Stimulated activated naive CD8-positive, alpha-beta T cell treated with anti-CD3 and anti-CD28 coated beads, Interleukin-15, amount 100 ng/mL, for 72 hours (primary cell): ENCODE results near the gene MICAL3.
"Not testable (repeated sequence)": the region's sequence is repeated elsewhere in the genome, so short reads cannot be mapped to it uniquely, and the experiment has no call there.

Experiments
- ATAC-seq: fragments of 150-1000 bp; cut with Tn5 transposase; 2 replicates; pipeline ENCODE4 v1.10.0; 2021; ENCODE audit warnings: mild to moderate bottlenecking, moderate library complexity
- DNase-seq, 2 donors: peaks; one replicate each; pipeline ENCODE4 v3.0.0; 2021 to 2022
- H3K27ac Mint-ChIP-seq, 2 donors: one replicate each; pipeline ENCODE4 v1.8.0; 2022; ENCODE audit warnings: mild to moderate bottlenecking in 2 of 2, mixed read lengths in 2 of 2, moderate library complexity in 2 of 2
- H3K27me3 Mint-ChIP-seq: one replicate; pipeline ENCODE4 v1.8.0; 2022; ENCODE audit warnings: mixed read lengths
- H3K4me1 Mint-ChIP-seq: one replicate; pipeline ENCODE4 v1.8.0; 2022; ENCODE audit warnings: mild to moderate bottlenecking, mixed read lengths
- H3K4me3 Mint-ChIP-seq, 2 donors: one replicate each; pipeline ENCODE4 v1.8.0; 2022; ENCODE audit warnings: mild to moderate bottlenecking in 2 of 2, mixed read lengths in 2 of 2, moderate library complexity in 1 of 2
- H3K9me3 Mint-ChIP-seq, 2 donors: one replicate each; pipeline ENCODE4 v1.8.0; 2022; ENCODE audit warnings: mixed read lengths in 2 of 2

The MICAL3 gene

DNA sequence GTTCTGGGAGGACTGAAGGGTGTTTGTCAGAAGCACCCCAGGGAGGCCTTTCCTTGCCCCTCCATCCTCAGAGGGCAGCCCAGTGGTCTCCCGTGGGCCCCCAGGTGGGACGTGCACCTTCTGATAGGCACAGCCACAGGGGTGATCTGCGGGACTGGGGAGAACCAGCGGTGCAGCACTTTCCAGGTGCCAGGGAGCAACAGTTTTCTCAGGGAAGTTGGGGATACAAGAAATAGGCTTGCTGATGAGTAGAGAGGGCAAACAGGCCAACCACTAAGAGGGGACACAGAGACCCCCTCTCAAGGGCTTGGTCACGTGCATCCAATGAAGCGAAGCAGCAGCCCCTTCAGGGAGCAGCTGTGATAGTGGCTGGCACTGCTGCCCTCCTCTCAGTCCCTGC is 143.0 kb downstream of the MICAL3 start:
- DNase-seq (no peak), ATAC-seq (no peak)
- H3K9me3 Mint-ChIP-seq: no peaks in the 10 kb centered on the region
- H3K4me3 Mint-ChIP-seq: no peak overlapping the region
- peaks cover 5% of the 10 kb centered on the region for H3K4me1 Mint-ChIP-seq
- peak overlapping the region in 1 of 2 donors; percentile 72 for H3K27ac Mint-ChIP-seq
- H3K27me3 Mint-ChIP-seq: no peaks in the 10 kb centered on the region

DNA sequence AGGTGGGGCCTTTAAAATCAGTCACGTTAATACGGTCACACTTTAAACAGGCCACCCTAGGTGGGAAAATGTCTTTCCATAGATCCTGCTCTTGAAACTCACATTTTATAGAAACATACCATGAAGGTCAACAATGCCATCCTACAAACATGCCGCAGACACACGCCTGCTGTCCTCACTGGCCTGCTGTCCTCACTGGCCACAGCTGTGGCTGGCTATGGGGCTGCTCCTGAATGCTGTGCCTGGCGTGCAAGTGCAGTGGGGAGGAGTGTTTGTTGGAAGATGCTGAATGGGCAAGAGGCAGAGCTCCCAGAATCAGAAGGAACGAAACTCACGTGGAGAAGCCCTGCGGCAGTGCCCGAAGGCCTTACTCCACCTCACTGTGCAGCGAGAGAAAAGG is 143.9 kb downstream of the MICAL3 start:
- H3K4me3 Mint-ChIP-seq: no peak overlapping the region

DNA sequence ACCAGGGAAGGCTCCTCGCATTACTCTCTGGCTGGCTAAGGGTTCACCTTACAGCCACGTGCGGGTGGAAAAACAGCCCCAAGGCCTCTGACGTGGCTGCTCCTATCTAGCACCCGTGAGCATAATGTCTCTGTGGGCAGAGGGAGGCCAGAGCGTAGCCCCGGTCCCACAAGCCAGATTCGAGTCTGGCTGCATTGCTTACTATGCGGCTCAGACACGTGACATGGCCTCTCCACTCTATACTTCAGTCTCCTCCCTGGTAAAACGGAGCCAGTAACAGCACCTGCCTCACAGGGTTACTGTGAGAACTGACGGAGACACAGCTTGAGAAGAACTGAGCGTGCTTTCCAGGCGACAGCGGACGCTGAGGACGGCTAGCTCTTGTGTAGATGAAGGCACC is 144.3 kb downstream of the MICAL3 start:
- H3K27ac Mint-ChIP-seq: no peak overlapping the region
- H3K4me3 Mint-ChIP-seq: no peak overlapping the region
- no peaks in the 10 kb centered on the region for H3K27me3 Mint-ChIP-seq
- H3K9me3 Mint-ChIP-seq: no peaks in the 10 kb centered on the region
- no peak for ATAC-seq
- H3K4me1 Mint-ChIP-seq: peaks cover 5% of the 10 kb centered on the region
- DNase-seq: no peak

More for the DNA sequence above, 143.9 kb downstream of the MICAL3 start:
- Mint-ChIP-seq H3K27ac (no peak overlapping the region), H3K4me1 (peaks cover 5% of the 10 kb centered on the region), H3K27me3 (no peaks in the 10 kb centered on the region), H3K9me3 (no peaks in the 10 kb centered on the region)
- ATAC-seq (no peak), DNase-seq (no peak)

DNA sequence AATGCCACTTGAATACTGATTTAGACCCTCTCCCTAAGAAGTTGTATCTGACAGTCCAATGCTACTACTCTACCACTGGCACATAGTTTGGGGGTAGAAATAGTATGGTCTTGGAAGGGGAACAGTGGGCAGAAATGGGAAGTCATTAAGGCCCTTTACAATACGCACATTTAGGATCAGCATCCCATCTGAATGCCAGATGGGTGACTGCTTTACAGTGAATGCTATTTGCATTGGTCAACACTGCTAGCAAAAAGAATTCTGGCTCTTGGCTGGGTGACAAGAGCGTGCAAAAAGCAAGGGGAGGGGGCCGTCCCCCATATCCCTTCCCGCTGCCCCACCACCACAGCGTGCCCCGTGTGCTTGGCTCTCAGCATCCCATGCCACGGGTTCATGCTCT is 145.4 kb downstream of the MICAL3 start:
- no peak for DNase-seq
- no peak for ATAC-seq
- no peak overlapping the region for H3K4me3 Mint-ChIP-seq
- H3K27ac Mint-ChIP-seq: no peak overlapping the region
- H3K9me3 Mint-ChIP-seq: no peaks in the 10 kb centered on the region
- H3K4me1 Mint-ChIP-seq: peaks cover 5% of the 10 kb centered on the region
- no peaks in the 10 kb centered on the region for H3K27me3 Mint-ChIP-seq

DNA sequence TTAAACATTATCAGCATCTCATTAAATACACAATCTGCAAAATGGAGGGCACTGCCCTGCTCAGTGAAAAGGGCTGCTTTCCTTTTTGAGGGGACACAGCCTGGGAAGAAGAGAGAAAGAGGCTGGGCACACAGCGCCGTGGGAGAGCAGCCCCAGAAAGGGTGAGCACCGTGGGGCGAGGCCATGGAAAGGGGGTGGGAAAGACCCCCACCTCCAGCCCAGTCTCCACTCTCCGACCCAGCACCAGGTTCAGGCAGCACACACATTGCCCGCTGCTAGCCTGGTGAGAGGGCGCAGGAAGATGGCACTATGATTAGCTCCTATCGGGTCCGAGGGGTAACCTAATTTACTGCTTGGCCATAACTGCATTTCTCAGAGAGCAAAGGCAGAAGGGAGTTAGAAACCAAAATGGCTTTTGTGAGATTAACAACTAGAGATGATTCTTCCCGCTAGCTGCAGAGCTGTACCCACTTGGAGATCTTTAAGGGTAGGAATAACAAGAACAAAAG is 146.1 kb downstream of the MICAL3 start:
- H3K4me3 Mint-ChIP-seq: no peak overlapping the region
- no peak overlapping the region for H3K27ac Mint-ChIP-seq
- peaks cover 5% of the 10 kb centered on the region for H3K4me1 Mint-ChIP-seq
- H3K9me3 Mint-ChIP-seq: no peaks in the 10 kb centered on the region
- no peak for ATAC-seq
- DNase-seq: no peak
- H3K27me3 Mint-ChIP-seq: no peaks in the 10 kb centered on the region

- H3K4me1 Mint-ChIP-seq: not testable (repeated sequence)
Observed at GRCh38 chr22:17876878-17877855, 147.2 kb downstream of the MICAL3 start.

GRCh38 chr22:17876306-17876831 is 148.0 kb downstream of the MICAL3 start:
- DNase-seq (no peak), ATAC-seq (no peak)
- Mint-ChIP-seq H3K4me3 (no peak overlapping the region), H3K27ac (peak overlapping the region in 1 of 2 donors; percentile 9), H3K4me1 (peaks cover 5% of the 10 kb centered on the region), H3K27me3 (no peaks in the 10 kb centered on the region), H3K9me3 (no peaks in the 10 kb centered on the region)

More at GRCh38 chr22:17876878-17877855, 147.2 kb downstream of the MICAL3 start:
- H3K9me3 Mint-ChIP-seq, H3K4me3 Mint-ChIP-seq, H3K27me3 Mint-ChIP-seq, ATAC-seq, DNase-seq, H3K27ac Mint-ChIP-seq: not testable (repeated sequence)

DNA sequence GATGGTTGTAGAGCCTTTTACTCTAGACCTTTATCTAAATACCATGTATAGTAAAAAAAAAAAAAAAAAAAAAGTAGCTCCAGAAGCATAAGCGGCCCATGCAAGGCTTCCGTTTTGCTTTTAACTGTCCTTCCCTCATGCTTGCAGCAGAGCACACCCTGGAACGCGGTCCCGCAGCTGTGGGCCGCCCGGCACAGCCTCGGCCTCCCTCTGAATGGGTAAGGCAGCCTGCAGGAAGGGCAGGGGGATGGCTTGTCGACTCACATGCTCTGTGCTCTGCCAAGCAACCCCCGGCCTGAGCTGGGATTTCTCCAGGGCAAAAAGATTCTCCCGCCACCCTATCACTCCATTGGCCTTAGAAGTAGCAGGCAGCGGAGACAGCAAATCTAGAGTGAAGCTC is 148.7 kb downstream of the MICAL3 start:
- no peaks in the 10 kb centered on the region for H3K4me1 Mint-ChIP-seq
- H3K9me3 Mint-ChIP-seq: no peaks in the 10 kb centered on the region
- no peaks in the 10 kb centered on the region for H3K27me3 Mint-ChIP-seq
- ATAC-seq (no peak), DNase-seq (no peak)
- H3K27ac Mint-ChIP-seq: no peak overlapping the region
- H3K4me3 Mint-ChIP-seq: no peak overlapping the region

- H3K27me3 Mint-ChIP-seq: no peaks in the 10 kb centered on the region
- H3K4me3 Mint-ChIP-seq: no peak overlapping the region
- ATAC-seq: no peak
- no peaks in the 10 kb centered on the region for H3K9me3 Mint-ChIP-seq
- no peaks in the 10 kb centered on the region for H3K4me1 Mint-ChIP-seq
- H3K27ac Mint-ChIP-seq: no peak overlapping the region
- DNase-seq: no peak
Observed at GRCh38 chr22:17875156-17875555, 149.2 kb downstream of the MICAL3 start.

GRCh38 chr22:17874231-17874905 is 150.0 kb downstream of the MICAL3 start:
- no peak overlapping the region for H3K27ac Mint-ChIP-seq
- DNase-seq (no peak), ATAC-seq (no peak)
- no peaks in the 10 kb centered on the region for H3K27me3 Mint-ChIP-seq
- H3K9me3 Mint-ChIP-seq: no peaks in the 10 kb centered on the region
- H3K4me1 Mint-ChIP-seq: no peaks in the 10 kb centered on the region
- no peak overlapping the region for H3K4me3 Mint-ChIP-seq

GRCh38 chr22:17873804-17874203 is 150.6 kb downstream of the MICAL3 start:
- no peak overlapping the region for H3K27ac Mint-ChIP-seq
- H3K27me3 Mint-ChIP-seq: no peaks in the 10 kb centered on the region
- no peaks in the 10 kb centered on the region for H3K9me3 Mint-ChIP-seq
- H3K4me3 Mint-ChIP-seq: no peak overlapping the region
- H3K4me1 Mint-ChIP-seq: no peaks in the 10 kb centered on the region
- no peak for DNase-seq
- ATAC-seq: no peak

- ATAC-seq (no peak), DNase-seq (no peak)
- Mint-ChIP-seq H3K4me1 (no peaks in the 10 kb centered on the region), H3K4me3 (no peak overlapping the region), H3K9me3 (no peaks in the 10 kb centered on the region), H3K27ac (peak overlapping the region in 1 of 2 donors; percentile 17), H3K27me3 (no peaks in the 10 kb centered on the region)
Observed at GRCh38 chr22:17873116-17873515, 151.2 kb downstream of the MICAL3 start.

DNA sequence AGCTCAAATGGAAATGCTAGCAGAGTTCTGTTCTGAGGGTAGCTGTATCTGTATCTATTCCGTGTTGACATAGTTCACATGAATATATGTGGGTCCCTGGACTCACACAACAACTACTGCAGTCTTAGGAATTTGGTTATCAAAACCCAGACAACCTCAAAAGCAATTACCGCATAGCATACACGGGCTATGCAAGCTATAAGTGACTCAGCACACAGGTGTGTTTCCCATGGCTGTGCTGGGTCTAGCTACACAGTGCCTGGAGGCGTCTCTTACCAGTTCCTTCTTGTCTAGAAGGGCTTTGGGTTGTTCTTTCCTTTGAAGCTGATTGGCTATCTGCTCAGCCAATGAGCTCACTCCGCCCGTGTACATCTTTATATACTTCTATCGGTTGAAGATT is 151.9 kb downstream of the MICAL3 start:
- DNase-seq (no peak), ATAC-seq (no peak)
- Mint-ChIP-seq H3K27me3 (no peaks in the 10 kb centered on the region), H3K9me3 (no peaks in the 10 kb centered on the region), H3K4me1 (no peaks in the 10 kb centered on the region), H3K4me3 (no peak overlapping the region), H3K27ac (peak overlapping the region in 1 of 2 donors; percentile 17)

DNA sequence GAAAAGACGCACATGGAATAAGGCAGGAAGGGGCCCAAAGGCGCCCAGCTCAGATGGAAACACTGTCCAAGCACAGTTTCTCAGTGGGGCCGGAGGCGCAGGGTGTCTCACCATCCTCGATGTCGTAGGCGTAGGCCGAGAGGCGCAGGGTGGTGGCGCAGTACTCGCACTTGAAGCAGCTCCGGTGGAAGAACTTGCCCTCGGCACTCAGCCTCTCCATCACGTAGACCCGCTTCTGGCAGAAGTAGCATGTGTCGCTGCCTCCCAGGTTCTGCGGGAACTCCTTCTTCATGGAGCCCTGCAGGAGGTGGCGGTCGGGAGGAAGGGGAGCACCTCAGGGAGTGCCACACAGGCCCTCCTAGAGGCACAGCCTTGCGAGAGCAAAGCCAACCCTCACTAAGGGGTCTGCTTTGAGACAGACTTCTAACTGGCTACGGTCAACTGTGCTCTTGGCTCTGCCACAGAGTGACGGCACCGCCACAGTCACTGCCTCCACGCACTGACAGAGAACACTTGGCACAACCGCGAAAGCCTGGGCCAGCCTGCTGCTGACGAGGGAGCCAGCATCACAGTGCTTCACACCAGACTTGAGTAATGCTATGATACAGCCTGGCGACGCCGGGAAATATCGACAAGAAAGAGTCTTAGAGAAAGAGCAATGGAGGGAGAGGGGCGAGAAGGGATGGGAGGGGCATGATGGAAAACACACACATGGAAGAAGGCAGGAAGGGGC is 152.5 kb downstream of the MICAL3 start:
- no peaks in the 10 kb centered on the region for H3K9me3 Mint-ChIP-seq
- H3K4me1 Mint-ChIP-seq: no peaks in the 10 kb centered on the region
- no peak overlapping the region for H3K4me3 Mint-ChIP-seq
- DNase-seq (no peak), ATAC-seq (no peak)
- H3K27me3 Mint-ChIP-seq: no peaks in the 10 kb centered on the region
- H3K27ac Mint-ChIP-seq: no peak overlapping the region

- H3K9me3 Mint-ChIP-seq: no peaks in the 10 kb centered on the region
- no peaks in the 10 kb centered on the region for H3K4me1 Mint-ChIP-seq
- no peak for DNase-seq
- ATAC-seq: no peak
- no peaks in the 10 kb centered on the region for H3K27me3 Mint-ChIP-seq
- peak overlapping the region in 1 of 2 donors; percentile 28 for H3K27ac Mint-ChIP-seq
- no peak overlapping the region for H3K4me3 Mint-ChIP-seq
Observed at GRCh38 chr22:17870407-17870806, 154.0 kb downstream of the MICAL3 start.
